ENCODE results near the gene WDR82.

DNA sequence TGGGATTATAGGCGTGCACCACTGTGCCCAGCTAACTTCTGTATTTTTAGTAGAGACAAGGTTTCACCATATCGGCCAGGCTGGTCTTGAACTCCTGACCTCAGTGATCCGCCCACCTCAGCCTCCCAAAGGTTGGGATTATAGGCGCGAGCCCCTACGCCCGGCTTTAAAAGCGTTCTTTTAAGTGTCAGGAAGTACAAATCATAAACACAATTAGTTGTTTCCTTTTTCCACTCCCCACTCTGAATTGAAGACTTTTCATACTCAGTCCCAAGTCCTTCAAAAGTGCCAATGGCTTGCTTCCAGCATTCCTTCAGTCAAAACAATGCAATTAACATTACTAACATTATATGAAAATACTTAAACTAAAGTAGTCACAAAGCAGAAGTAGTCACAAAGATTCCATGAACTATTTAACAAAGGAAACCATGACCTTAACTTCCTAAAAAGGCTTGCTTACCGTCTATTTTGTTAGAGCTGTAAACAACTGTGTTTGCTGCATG is 8.1 kb downstream of the WDR82 start:
- TF ChIP-seq POLR2AphosphoS5 (IDR thresholded peaks at IDR 0.05) (no peak), CTCF (IDR thresholded peaks at IDR 0.05) (no peak), POLR2A (IDR thresholded peaks at IDR 0.05) (no peak), EP300 (IDR thresholded peaks at IDR 0.05) (no peak)
